DMS 273 treated with DMSO at 0.1 percent for 48 hours (cell line): Measurements from ENCODE around the gene IKZF1.

Experiments
- DNase-seq: peaks from one replicate; lab custom pipeline; 2025; lab: John Stamatoyannopoulos, UW

The IKZF1 gene

GRCh38 chr7:50283731-50284130 is 20.8 kb upstream of the IKZF1 start:
- DNase-seq, result no peak

- DNase-seq, result no peak
Observed at GRCh38 chr7:50284296-50284695, 20.2 kb upstream of the IKZF1 start.

- DNase-seq, result no peak
Observed at GRCh38 chr7:50285269-50285668, 19.2 kb upstream of the IKZF1 start.

- DNase-seq, result no peak
Observed at GRCh38 chr7:50287129-50287528, 17.4 kb upstream of the IKZF1 start.

- no peak for DNase-seq
Observed at GRCh38 chr7:50292165-50292757, 12.3 kb upstream of the IKZF1 start.

GRCh38 chr7:50292763-50293162 is 11.8 kb upstream of the IKZF1 start:
- no peak for DNase-seq

GRCh38 chr7:50293509-50294179 is 10.9 kb upstream of the IKZF1 start:
- DNase-seq, result no peak

- DNase-seq, result no peak
Observed at GRCh38 chr7:50295133-50295532, 9.4 kb upstream of the IKZF1 start.

- no peak for DNase-seq
Observed at GRCh38 chr7:50296799-50297198, 7.7 kb upstream of the IKZF1 start.

- no peak for DNase-seq
Observed at GRCh38 chr7:50298811-50299562, 5.5 kb upstream of the IKZF1 start.

- no peak for DNase-seq
Observed at GRCh38 chr7:50300336-50300735, 4.2 kb upstream of the IKZF1 start.

- DNase-seq, result no peak
Observed at GRCh38 chr7:50302486-50303334, 1.8 kb upstream of the IKZF1 start.

- DNase-seq, result no peak
Observed at GRCh38 chr7:50303335-50304128, 984 bp upstream of the IKZF1 start.

- no peak for DNase-seq
Observed at GRCh38 chr7:50304911-50305582, 531 bp downstream of the IKZF1 start.

- DNase-seq, result no peak
Observed at GRCh38 chr7:50305583-50306493, 1.3 kb downstream of the IKZF1 start.

GRCh38 chr7:50306494-50307367 is 2.2 kb downstream of the IKZF1 start:
- DNase-seq, result no peak

- no peak for DNase-seq
Observed at GRCh38 chr7:50307368-50308032, 3.0 kb downstream of the IKZF1 start.

GRCh38 chr7:50308203-50308531 is 3.7 kb downstream of the IKZF1 start:
- DNase-seq, result no peak
